SK-N-SH (cell line): ENCODE results near the gene ITPA. TPM values are rescaled to one million over a fixed set of nuclear protein-coding genes. Genes with fewer than 3 reads are reported as not detected.

Experiments used
- CTCF ChIA-PET: fragments of 300-600, 350-600 bp; formaldehyde crosslinking; extraction: SDS; loops from one replicate; lab custom pipeline; 2021; lab: Yijun Ruan, JAX
- POLR2A ChIA-PET: fragments of 350-600 bp; sonication (Branson Sonifier 250); formaldehyde crosslinking; extraction: SDS; loops from one replicate; lab custom pipeline; 2020; ENCODE audit warnings: antibody characterized with exemption, inconsistent platforms; lab: Yijun Ruan, JAX
- DNase-seq: peaks from one replicate; pipeline ENCODE4 v3.0.0; 2012
- H2AFZ ChIP-seq: fragments of 200-600 bp; sonication (generic); 2 replicates; pipeline ENCODE4 v1.8.1; 2016; ENCODE audit warnings: antibody characterized with exemption, mild to moderate bottlenecking, low read depth
- H3F3A ChIP-seq: fragments of 200-600 bp; sonication (generic); replicated peaks from 2 replicates; pipeline ENCODE3; 2016; ENCODE audit warnings: antibody characterized with exemption, mild to moderate bottlenecking; ENCODE audit not compliant: insufficient read depth
- H3K27ac ChIP-seq, 2 experiments: fragments of 200-500 bp in 1 of 2; fragments of 200-600 bp in 1 of 2; sonication (Bioruptor generic) in 1 of 2; sonication (generic), shearing (Covaris generic) in 1 of 2; 2 replicates each; pipeline versions ENCODE4 v1.5.1 to v1.6.1; 2014 to 2016; ENCODE audit warnings: low read depth in 2 of 2, inconsistent platforms in 1 of 2, low read length in 1 of 2, mild to moderate bottlenecking in 1 of 2, mixed read lengths in 1 of 2
- H3K27me3 ChIP-seq: fragments of 200-600 bp; sonication (generic), shearing (Covaris generic); 2 replicates; pipeline ENCODE4 v1.6.1; 2016; ENCODE audit warnings: mixed run types; ENCODE audit not compliant: insufficient read depth
- H3K36me3 ChIP-seq, 2 experiments: fragments of 200-500 bp in 1 of 2; fragments of 200-600 bp in 1 of 2; sonication (Bioruptor generic) in 1 of 2; sonication (generic) in 1 of 2; replicated peaks in 1 of 2; 2 replicates each; pipeline versions ENCODE3 to v1.5.1; 2014 to 2016; ENCODE audit warnings: low read length in 1 of 2, mild to moderate bottlenecking in 1 of 2; ENCODE audit not compliant: insufficient read depth in 2 of 2, control insufficient read depth in 1 of 2
- H3K4me1 ChIP-seq, 2 experiments: fragments of 200-500 bp in 1 of 2; fragments of 200-600 bp in 1 of 2; sonication (Bioruptor generic) in 1 of 2; sonication (generic), shearing (Covaris generic) in 1 of 2; 2 replicates each; pipeline versions ENCODE4 v1.5.1 to v1.6.1; 2014 to 2016; ENCODE audit warnings: low read depth in 1 of 2, low read length in 1 of 2, mixed run types in 1 of 2; ENCODE audit not compliant: insufficient read depth in 2 of 2, control insufficient read depth in 1 of 2
- H3K4me2 ChIP-seq: fragments of 200-600 bp; sonication (generic), shearing (Covaris generic); 2 replicates; pipeline ENCODE4 v1.6.1; 2017; ENCODE audit warnings: mixed run types
- H3K4me3 ChIP-seq, 2 experiments: fragments of 200-500 bp in 1 of 2; fragments of 200-600 bp in 1 of 2; sonication (Bioruptor generic) in 1 of 2; sonication (generic), shearing (Covaris generic) in 1 of 2; 2 replicates each; pipeline versions ENCODE4 v1.5.1 to v1.8.1; 2014 to 2016; ENCODE audit warnings: low read depth in 2 of 2, inconsistent platforms in 1 of 2, low read length in 1 of 2, mild to moderate bottlenecking in 1 of 2, mixed read lengths in 1 of 2, moderate library complexity in 1 of 2
- H3K79me2 ChIP-seq: fragments of 200-600 bp; sonication (generic); 2 replicates; pipeline ENCODE4 v1.8.1; 2017; ENCODE audit warnings: mild to moderate bottlenecking; ENCODE audit not compliant: insufficient read depth
- H3K9ac ChIP-seq: fragments of 200-600 bp; sonication (generic); 2 replicates; pipeline ENCODE4 v1.6.1; 2017; ENCODE audit warnings: mixed run types
- H3K9me2 ChIP-seq: fragments of 200-600 bp; sonication (generic); 2 replicates; pipeline ENCODE4 v1.6.1; 2017; ENCODE audit warnings: mixed run types
- H3K9me3 ChIP-seq: fragments of 200-600 bp; sonication (generic); 2 replicates; pipeline ENCODE4 v1.6.1; 2017; ENCODE audit warnings: mixed run types, mild to moderate bottlenecking, moderate library complexity
- H4K20me1 ChIP-seq: fragments of 200-600 bp; sonication (generic); 2 replicates; pipeline ENCODE4 v1.6.1; 2017; ENCODE audit warnings: mild to moderate bottlenecking, mixed run types; ENCODE audit not compliant: insufficient read depth
- CHD2 ChIP-seq: fragments of 150-350 bp; IDR thresholded peaks from 2 replicates; pipeline ENCODE4 v1.6.1; 2018; ENCODE audit warnings: low read length; ENCODE audit not compliant: partially characterized antibody
- CTCF ChIP-seq: fragments of 200-600 bp; sonication (generic); IDR thresholded peaks from 2 replicates; pipeline ENCODE4 v1.6.1; 2017; ENCODE audit warnings: antibody characterized with exemption, mild to moderate bottlenecking, moderate library complexity
- ELF1 ChIP-seq: IDR thresholded peaks from 2 replicates; pipeline ENCODE4 v1.4.0; 2012
- EZH2phosphoT487 ChIP-seq: fragments of 200-600 bp; sonication (generic); IDR thresholded peaks from 2 replicates; pipeline ENCODE4 v1.6.1; 2017; ENCODE audit warnings: low read depth, mixed run types, mild to moderate bottlenecking, antibody characterized with exemption, moderate library complexity, borderline replicate concordance
- FOSL2 ChIP-seq: IDR thresholded peaks from 2 replicates; pipeline ENCODE4 v1.4.0; 2012; ENCODE audit warnings: low read depth, mild to moderate bottlenecking, moderate library complexity, borderline replicate concordance
- FOXJ3 ChIP-seq: sonication (generic); formaldehyde crosslinking; IDR thresholded peaks from 2 replicates; pipeline ENCODE4 v1.5.1; 2020; ENCODE audit warnings: mild to moderate bottlenecking, missing genetic modification reagents
- FOXM1 ChIP-seq: IDR thresholded peaks from 2 replicates; pipeline ENCODE4 v1.4.0; 2012; ENCODE audit warnings: low read depth, mild to moderate bottlenecking
- GABPA ChIP-seq: IDR thresholded peaks from 2 replicates; pipeline ENCODE4 v1.4.0; 2012; ENCODE audit warnings: low read depth, mild to moderate bottlenecking
- IRF3 ChIP-seq: fragments of 150-350 bp; IDR thresholded peaks from 2 replicates; pipeline ENCODE4 v1.6.1; 2016; ENCODE audit warnings: mild to moderate bottlenecking, low read depth, low read length
- MAX ChIP-seq: IDR thresholded peaks from 2 replicates; pipeline ENCODE4 v1.4.0; 2012; ENCODE audit warnings: low read depth
- MEF2A ChIP-seq: IDR thresholded peaks from 2 replicates; pipeline ENCODE4 v1.4.0; 2012; ENCODE audit warnings: low read depth, borderline replicate concordance
- NFIC ChIP-seq: IDR thresholded peaks from 2 replicates; pipeline ENCODE4 v1.4.0; 2012; ENCODE audit warnings: borderline replicate concordance
- PBX3 ChIP-seq: IDR thresholded peaks from 2 replicates; pipeline ENCODE4; 2012
- RAD21 ChIP-seq: IDR thresholded peaks from 2 replicates; pipeline ENCODE4 v1.6.1; 2012; ENCODE audit warnings: mild to moderate bottlenecking, low read length
- RCOR1 ChIP-seq: fragments of 150-350 bp; IDR thresholded peaks from 2 replicates; pipeline ENCODE4 v1.6.1; 2017; ENCODE audit warnings: antibody characterized with exemption, low read length
- RFX5 ChIP-seq: IDR thresholded peaks from 2 replicates; pipeline ENCODE4 v1.6.1; 2012; ENCODE audit warnings: mild to moderate bottlenecking, improper control_type of control experiment, low read length
- RXRA ChIP-seq: IDR thresholded peaks from 2 replicates; pipeline ENCODE4 v1.4.0; 2012; ENCODE audit warnings: low read depth, mild to moderate bottlenecking, borderline replicate concordance
- SIN3A ChIP-seq: IDR thresholded peaks from 2 replicates; pipeline ENCODE4 v1.6.1; 2012; ENCODE audit warnings: low read depth, mild to moderate bottlenecking, low read length, moderate library complexity, borderline replicate concordance
- TAF1 ChIP-seq: IDR thresholded peaks from 2 replicates; pipeline ENCODE4 v1.6.1; 2012; ENCODE audit warnings: low read depth, mild to moderate bottlenecking, low read length, moderate library complexity, borderline replicate concordance
- TEAD4 ChIP-seq: IDR thresholded peaks from 2 replicates; pipeline ENCODE4 v1.4.0; 2012; ENCODE audit warnings: mild to moderate bottlenecking, borderline replicate concordance; ENCODE audit not compliant: insufficient read depth
- USF1 ChIP-seq: IDR thresholded peaks from 2 replicates; pipeline ENCODE4 v1.4.0; 2012; ENCODE audit warnings: low read depth, borderline replicate concordance
- USF2 ChIP-seq: fragments of 150-350 bp; IDR thresholded peaks from 2 replicates; pipeline ENCODE4 v1.6.1; 2017; ENCODE audit warnings: antibody characterized with exemption, low read length, low read depth, borderline replicate concordance
- YY1 ChIP-seq: IDR thresholded peaks from 2 replicates; pipeline ENCODE4 v1.4.0; 2012; ENCODE audit warnings: low read depth, mild to moderate bottlenecking
- WGBS: methylation state at CpG from one replicate; pipeline ENCODE4 v1.1.6; 2017; ENCODE audit warnings: low lambda C conversion rate; 5-methylcytosine and 5-hydroxymethylcytosine counted together
- polyA plus RNA-seq, 3 experiments: library from polyadenylated mRNA; depleted of rRNA; stranded (reverse); fragments of >200 nt; gene quantifications; 2 replicates each; pipeline ENCODE4 v1.2.3, GENCODE V29; 2012

The ITPA gene
- polyA plus RNA-seq, 1 of the 3 experiments (the other 2 are of a cell fraction) = 66.7 TPM

- Histone ChIP-seq H3K4me3 (no peak overlapping the region), H3K27me3 (no peaks in the 10 kb centered on the region), H3K79me2 (no peaks in the 10 kb centered on the region), H3K36me3 (peaks cover 5 to 19% of the 10 kb centered on the region in 2 experiments), H3K27ac (no peak overlapping the region), H3K9me3 (no peaks in the 10 kb centered on the region), H3K9ac (no peak overlapping the region), H3F3A (no peaks in the 10 kb centered on the region), H3K4me2 (no peak overlapping the region), H4K20me1 (no peaks in the 10 kb centered on the region), H2AFZ (no peak overlapping the region), H3K9me2 (no peaks in the 10 kb centered on the region)
- ChIA-PET CTCF (interaction anchor here (1.8 kb wide), 1 partner anchor 90 kb away, joined by 7 read pairs; no protein-coding TSS in a partner anchor), POLR2A (no interaction called here)
- no peak for DNase-seq
- 98% methylated on average over 6 of the region's 10 CpGs for WGBS
- TF ChIP-seq CHD2 (no peak), CTCF (no peak), RXRA (no peak), EZH2phosphoT487 (no peak), NFIC (no peak), YY1 (no peak), RAD21 (no peak), RCOR1 (no peak), RFX5 (no peak), SIN3A (no peak), FOXJ3 (CRISPR knock-in tag) (no peak), PBX3 (no peak), FOXM1 (no peak), MAX (no peak), TEAD4 (no peak)
- TF ChIP-seq, all 33 proteins: peak for 0
- H3K4me1 ChIP-seq = no peaks in the 10 kb centered on the region
These were observed 16.8 kb downstream of the ITPA start for GRCh38 chr20:3226093-3226492.

GRCh38 chr20:3226864-3227263 is 17.6 kb downstream of the ITPA start:
- no peaks in the 10 kb centered on the region for H3K4me1 ChIP-seq
- H3K27me3 ChIP-seq = no peaks in the 10 kb centered on the region
- POLR2A ChIA-PET = no interaction called here
- H3K4me2 ChIP-seq = no peak overlapping the region
- DNase-seq = no peak
- no peak overlapping the region for H3K4me3 ChIP-seq
- H2AFZ ChIP-seq = no peak overlapping the region
- no peaks in the 10 kb centered on the region for H3K9me2 ChIP-seq
- no peaks in the 10 kb centered on the region for H3F3A ChIP-seq
- 94% methylated on average over 11 of the region's 14 CpGs for WGBS
- CTCF ChIA-PET = interaction anchor here (1.5 to 1.6 kb wide), 2 partner anchors 9 to 90 kb away, joined by 6 to 7 read pairs; no protein-coding TSS in a partner anchor
- H3K36me3 ChIP-seq = peaks cover 0 to 12% of the 10 kb centered on the region in 2 experiments
- H3K9me3 ChIP-seq = no peaks in the 10 kb centered on the region
- H3K9ac ChIP-seq = no peak overlapping the region
- H3K79me2 ChIP-seq = no peaks in the 10 kb centered on the region
- no peaks in the 10 kb centered on the region for H4K20me1 ChIP-seq
- H3K27ac ChIP-seq = no peak overlapping the region
- TF ChIP-seq MAX (no peak), FOXJ3 (CRISPR knock-in tag) (no peak), IRF3 (no peak), USF2 (no peak), ELF1 (no peak), EZH2phosphoT487 (no peak), USF1 (no peak), MEF2A (no peak), FOSL2 (no peak), GABPA (no peak), TAF1 (no peak)
